Thyroid gland (tissue), 4 donors: ENCODE measurements around the gene CMTM1.

Source experiments
- POLR2A ChIP-seq, 2 donors: fragments of 450-650 bp; IDR thresholded peaks; one replicate each; pipeline ENCODE4 v1.6.1; 2017; ENCODE audit warnings: antibody characterized with exemption in 2 of 2, mild to moderate bottlenecking in 2 of 2, moderate library complexity in 1 of 2
- TF ChIP-seq, protein P1 (sequence below), 6 experiments: fragments of 200-600 bp in 3 of 6; fragments of 450-650 bp in 3 of 6; sonication (generic) in 3 of 6; IDR thresholded peaks; one replicate each; pipeline ENCODE4 v1.5.1; 2016 to 2019; ENCODE audit warnings: antibody characterized with exemption in 6 of 6, mild to moderate bottlenecking in 2 of 6, inconsistent platforms in 1 of 6, moderate library complexity in 1 of 6

DNA sequence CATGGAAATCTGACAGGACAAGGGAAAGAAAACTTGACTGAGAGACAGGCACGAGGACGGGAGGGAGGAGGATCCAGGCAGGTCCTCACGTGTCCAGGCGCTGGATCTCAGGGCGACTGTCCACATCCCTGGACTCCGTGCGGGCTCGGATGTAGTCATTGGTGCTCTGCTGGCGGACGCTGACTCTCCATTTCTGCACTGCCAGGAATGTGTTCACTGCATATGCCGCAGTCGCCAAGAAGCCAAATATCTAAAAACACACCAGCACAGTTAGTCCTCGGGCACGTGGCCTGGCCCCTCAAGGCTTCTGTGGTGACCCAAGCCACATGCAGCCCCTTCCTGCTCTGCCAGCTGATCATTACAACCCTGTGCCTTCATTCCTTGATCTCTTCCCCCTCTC is 55.7 kb downstream of the CMTM1 start:
- TF ChIP-seq, protein P1, sequence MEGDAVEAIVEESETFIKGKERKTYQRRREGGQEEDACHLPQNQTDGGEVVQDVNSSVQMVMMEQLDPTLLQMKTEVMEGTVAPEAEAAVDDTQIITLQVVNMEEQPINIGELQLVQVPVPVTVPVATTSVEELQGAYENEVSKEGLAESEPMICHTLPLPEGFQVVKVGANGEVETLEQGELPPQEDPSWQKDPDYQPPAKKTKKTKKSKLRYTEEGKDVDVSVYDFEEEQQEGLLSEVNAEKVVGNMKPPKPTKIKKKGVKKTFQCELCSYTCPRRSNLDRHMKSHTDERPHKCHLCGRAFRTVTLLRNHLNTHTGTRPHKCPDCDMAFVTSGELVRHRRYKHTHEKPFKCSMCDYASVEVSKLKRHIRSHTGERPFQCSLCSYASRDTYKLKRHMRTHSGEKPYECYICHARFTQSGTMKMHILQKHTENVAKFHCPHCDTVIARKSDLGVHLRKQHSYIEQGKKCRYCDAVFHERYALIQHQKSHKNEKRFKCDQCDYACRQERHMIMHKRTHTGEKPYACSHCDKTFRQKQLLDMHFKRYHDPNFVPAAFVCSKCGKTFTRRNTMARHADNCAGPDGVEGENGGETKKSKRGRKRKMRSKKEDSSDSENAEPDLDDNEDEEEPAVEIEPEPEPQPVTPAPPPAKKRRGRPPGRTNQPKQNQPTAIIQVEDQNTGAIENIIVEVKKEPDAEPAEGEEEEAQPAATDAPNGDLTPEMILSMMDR (IDR thresholded peaks at IDR 0.05): no peak
- no peak for TF ChIP-seq POLR2A (IDR thresholded peaks at IDR 0.05)
